Stimulated activated CD4-positive, alpha-beta T cell treated with anti-CD3 and anti-CD28 coated beads, Interleukin-1b, Interleukin-23, amount 100 ng/mL, for 4 hours (primary cell): ENCODE data around the gene KIF5C.

ENCODE experiments used
- DNase-seq, 2 donors: peaks; one replicate each; pipeline ENCODE4 v3.0.0-alpha.2; 2020; ENCODE audit warnings: low read depth in 2 of 2

Gene KIF5C

DNA sequence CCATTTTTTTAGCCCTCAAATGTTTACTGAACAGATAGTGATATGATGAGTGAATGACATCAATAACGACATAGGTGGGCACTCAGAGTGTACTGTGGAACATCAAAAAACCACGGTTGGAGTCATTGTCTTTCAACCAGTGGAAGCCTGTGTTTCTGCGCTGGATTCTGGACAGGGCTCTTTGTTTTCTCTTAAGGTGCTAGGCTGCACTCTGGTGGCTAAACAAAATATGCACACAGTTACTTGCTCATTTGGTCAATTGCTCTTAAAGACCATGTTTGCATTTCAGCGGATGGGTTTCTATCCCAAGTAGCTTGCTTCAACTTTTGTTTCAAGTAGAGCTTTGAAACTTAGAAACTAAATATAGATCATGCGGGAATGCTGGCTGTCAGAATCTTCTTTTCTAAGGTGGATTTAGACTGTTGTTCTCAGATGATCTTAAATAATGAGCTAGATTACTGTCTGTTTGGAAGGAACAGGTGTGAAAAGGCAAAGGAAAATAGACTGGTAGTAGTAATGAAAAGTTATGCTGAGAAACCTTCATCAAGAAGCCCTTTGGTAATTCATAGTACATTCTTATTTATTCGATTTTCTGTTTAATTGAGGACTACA is 115.0 kb downstream of the KIF5C start:
- peak; percentile 2 to 34 for DNase-seq

DNA sequence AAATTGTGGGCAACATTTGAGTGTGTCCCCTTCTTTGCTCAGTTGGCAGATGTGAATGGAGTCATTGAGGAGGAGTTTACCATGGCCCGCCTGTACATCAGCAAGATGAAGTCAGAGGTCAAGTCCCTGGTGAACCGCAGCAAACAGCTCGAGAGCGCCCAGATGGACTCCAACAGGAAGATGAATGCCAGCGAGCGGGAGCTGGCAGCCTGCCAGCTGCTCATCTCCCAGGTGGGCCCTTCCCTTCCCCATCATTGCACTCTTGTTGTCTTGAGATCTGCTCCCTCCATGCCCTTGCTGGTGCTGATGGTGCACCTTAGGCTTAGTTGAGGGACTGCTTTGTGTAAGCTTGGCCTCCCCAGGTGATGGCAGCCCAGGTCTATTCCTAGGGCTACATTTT is 115.9 kb downstream of the KIF5C start:
- no peak for DNase-seq

DNA sequence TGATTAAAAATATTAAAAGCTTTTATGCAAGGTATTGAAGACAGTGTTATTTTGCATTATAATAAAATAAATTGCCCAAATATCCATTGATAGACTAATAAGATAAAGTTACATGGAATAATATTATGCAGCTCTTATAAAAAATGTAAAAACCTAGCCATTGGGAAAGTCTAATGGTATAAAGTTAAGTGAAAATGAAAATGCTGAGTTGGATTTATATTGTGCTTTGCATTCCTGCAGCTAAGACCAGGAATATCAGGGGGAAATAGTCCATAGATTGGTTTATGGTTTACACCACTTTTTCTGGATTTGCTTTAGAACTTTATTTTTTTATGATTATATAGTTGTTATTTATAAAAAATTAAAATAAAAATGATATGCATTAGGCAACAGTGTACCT is 117.4 kb downstream of the KIF5C start:
- no peak for DNase-seq

DNA sequence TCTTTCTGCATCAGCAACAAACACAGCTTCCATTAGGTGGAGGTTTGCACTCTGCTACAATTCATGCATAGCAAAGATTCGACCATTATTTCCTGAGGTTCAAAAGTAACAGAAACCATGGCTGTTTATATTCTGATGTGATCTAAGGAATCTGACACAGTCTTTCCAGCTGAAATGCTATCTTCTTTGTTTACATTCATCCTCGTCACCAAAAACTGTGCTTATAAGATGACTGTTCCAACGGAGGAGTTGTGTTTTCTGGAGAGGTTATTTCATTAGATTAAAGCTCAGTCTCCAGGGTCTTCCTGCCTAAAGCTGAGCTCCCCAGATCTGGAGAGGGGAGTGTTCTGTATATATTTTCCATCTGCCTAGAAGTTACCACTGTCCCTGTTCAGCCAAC is 118.3 kb downstream of the KIF5C start:
- DNase-seq = no peak

DNA sequence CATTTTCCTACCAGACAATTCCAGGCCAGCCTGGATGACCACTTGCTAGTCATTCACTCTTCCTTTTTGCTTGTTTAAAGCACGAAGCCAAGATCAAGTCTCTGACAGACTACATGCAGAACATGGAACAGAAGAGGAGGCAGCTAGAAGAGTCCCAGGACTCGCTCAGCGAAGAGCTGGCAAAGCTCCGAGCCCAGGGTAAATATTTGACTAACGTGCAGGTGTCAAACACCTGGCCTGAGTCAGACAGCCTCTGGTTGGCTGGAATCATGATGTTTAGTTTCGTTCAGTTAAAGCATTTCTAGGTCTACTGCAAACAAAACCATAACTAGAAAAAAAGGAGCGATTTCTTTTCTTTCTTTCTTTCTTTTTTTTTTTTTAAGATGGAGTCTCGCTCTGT is 119.3 kb downstream of the KIF5C start:
- DNase-seq = no peak

DNA sequence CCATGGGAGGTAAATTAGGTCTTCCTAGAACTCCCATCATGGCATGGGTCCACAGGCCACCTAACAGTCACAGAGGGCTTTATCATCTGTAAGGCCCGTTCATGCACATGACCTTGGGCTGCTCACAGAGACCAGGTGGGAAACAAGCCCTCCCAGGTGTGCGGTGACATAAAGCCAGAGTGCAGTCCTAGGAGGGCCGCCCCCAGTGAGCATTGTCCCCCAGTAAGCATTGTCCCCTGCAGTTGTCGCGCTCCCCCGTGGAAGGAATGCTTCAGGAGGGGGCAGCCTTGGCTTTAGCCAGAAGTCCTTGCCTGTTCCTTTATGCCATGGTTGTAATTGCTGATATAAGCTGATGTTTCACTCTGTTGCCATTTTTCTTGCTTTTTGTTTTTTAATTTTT is 121.8 kb downstream of the KIF5C start:
- no peak for DNase-seq

DNA sequence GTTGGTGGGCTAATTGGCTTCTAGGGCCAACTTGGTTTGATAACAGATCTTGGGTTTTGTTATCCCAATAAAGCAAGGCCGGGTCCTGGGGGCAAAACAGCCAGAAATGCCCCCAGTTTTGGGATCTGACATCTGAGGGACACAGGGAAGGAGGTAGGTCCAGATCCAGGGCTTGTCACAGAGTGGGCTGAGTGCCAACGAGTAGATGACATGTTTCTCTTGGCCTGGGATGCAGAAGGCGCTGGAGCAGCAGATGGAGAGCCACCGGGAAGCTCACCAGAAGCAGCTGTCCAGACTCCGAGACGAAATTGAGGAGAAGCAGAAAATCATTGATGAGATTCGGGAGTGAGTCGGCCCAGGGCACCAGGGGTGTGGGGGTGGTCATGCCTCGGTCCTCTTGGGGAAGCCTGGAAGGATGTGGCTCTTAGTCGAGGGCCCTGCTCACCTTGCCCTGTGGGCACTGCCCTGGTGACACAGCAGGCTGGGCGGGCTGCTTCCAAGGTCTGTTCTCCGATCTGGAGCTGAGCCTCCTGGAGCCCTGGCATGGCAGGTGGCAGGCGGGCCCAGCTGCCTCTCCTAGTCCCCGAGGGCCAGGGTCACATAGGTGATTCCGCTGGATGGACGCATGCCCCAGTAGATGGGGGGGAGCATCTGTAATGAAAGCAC is 123.3 kb downstream of the KIF5C start:
- DNase-seq = no peak

DNA sequence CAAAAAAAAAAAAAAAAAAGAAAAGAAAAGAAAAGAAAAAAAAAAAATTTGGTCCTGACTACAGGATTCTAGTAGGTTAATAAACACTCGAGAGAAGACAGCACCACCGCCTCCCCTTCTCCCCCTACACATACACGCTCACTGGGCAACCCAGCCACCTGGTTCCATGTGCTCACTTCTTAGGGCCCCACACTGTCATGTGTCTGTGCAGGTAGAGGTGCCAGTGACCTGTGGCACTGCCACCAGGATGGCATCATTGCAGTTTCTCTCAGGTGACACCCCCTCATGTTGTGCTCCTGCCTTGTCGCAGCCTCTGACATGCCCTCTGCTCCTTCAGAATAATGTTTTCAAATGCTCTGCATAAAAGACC is 123.8 kb downstream of the KIF5C start:
- no peak for DNase-seq

DNA sequence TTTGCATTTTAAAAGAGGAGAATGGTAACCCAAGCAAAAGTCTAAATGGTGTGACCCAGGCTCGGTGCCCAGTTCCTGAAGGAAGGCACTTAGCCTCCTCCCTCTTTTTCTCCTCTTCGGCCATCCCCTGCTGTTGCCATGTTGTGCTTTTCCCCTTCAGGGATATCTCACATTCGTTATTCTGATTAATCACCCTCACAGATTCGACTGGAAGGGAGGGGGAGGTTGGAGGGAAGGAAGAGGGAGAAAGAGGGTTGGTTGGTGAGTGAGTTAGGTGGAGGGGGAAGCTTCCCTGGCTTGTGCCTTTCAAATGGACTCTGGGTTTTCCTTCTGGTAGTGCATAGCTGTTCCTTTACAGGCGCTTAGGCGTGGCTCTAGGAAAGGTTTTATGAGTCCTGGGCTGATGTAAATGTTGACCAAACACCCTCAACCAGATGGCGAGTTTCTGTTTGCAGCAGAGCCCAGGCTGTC is 124.5 kb downstream of the KIF5C start:
- DNase-seq = no peak

DNA sequence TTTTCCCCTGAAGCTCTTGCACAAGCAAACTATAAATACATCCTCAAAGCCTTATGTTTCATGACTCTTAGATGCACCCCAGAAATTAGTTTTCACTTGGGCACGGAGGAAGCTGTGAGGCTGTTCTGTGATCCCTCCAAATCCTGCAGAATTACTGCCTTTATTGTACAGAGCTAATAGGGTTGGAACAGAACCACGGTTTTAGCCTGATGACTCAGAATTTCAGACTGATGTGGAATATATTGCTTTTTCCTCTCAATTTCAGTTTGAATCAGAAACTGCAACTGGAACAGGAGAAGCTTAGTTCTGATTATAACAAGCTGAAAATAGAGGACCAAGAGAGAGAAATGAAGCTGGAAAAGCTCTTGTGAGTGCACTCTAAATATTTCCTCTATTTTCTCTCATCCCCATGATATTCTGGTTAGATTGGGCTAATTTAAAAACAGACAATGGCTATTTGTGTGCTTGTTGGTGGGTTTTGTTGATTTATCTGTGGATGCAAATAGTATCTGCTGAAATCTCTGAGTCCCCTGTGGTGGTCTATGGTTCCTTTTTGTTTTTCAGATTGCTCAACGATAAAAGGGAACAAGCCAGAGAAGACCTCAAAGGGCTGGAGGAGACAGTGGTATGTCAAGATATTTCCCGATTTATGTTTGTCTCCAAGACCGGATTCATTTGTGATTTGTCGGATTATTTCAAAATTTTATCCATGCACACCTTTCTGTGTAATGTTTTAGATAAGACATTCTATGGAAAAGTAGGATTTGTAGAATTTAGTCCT is 125.3 kb downstream of the KIF5C start:
- DNase-seq = no peak

DNA sequence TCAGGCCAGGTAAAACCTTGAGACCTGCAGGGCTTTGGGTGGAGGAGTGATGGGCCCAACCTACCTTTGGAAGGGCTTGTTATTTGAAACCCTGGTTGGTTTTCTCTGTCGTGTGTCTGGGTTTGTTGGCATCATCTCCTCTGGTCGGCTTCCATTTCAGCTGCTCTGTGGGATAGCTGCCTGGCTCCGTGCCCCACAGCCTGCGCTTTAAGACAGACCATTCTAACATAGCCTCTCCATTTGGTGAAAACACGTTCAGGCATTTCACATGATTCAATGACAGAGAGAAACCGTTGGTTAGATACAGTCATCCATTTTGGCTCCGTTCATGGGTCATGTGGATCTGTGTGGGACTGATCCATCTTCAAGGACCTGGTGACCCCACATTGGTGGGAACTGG is 126.5 kb downstream of the KIF5C start:
- no peak for DNase-seq

DNA sequence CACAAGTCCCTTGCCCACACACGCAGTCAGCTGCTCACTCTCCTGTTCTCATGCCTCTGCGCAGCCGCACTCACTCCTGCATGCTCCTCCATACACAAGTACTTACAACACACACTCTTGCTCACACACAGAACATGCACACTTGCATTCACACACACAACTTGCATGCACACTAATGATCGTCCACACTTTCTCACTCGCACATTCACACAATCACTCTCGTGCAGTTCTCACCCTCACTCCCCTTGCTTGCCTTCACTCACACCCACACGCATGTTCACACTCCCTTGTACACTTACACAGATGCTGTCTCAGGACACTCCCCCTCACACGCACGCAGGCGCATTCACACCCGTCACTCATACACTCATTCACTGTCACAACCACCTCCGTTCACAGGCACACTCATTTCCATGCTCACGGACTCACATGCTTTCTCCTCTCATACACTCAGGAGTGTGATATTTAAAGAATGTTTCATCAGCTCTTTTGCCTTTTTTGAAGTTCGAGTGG is 127.4 kb downstream of the KIF5C start:
- DNase-seq = no peak

DNA sequence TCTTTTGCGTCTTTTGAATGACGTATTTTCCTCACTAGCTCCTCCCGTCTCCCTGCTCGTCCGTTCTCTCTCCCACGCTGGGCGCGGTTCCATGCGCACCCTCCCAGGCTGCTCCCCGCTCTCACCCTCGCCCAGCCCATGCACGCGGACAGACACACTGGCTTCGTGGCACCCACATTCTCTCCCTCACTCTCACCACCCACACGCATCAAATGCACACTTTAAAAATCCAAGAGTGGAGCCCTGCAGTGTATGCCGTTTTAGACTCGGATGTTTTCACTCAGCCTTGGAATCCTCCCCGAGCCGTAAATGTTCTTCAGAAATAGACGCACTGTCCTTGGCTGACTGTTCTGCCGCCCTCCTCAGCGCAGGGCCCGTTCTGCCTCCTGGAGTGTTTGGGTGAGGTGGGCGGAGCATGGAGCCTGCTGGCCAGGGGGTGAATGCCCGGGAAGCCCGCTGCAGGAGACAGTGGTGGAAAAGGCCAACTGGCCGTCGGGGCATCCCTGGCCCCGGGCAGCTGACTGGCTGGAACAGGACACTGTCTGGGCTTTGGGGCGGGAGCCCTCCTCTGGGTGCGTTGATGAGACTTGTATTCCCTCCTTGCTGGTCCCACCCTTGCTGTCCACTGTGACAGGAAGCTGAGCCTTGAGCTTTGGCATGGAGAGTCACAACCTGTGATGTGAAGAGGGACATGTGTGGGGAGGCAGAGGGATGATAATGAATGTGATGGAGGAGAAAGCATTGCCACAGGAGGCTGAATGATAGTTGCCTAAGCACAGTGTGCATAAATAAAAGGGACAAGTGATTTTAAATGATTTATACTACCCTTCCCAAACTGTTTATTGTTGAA is 128.1 kb downstream of the KIF5C start:
- DNase-seq = no peak

DNA sequence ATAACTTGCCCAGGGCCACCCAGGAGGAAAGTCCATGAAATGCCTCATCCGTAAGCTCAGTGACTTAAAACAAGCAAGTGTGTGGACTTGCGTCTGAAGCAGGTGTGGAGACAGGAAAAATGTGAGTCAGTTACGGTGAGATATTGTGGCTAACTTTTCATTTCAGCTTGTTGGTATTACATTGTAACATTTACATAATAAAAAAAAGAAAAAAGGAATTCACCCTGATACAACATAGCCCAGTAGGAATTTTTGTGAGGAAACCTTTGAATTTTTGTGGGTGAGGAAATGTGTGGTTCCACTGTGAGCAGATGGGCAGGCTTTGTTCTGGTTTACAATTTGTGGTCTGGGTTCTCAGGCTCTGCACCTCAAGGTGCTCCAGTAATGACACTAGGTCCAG is 129.8 kb downstream of the KIF5C start:
- no peak for DNase-seq

DNA sequence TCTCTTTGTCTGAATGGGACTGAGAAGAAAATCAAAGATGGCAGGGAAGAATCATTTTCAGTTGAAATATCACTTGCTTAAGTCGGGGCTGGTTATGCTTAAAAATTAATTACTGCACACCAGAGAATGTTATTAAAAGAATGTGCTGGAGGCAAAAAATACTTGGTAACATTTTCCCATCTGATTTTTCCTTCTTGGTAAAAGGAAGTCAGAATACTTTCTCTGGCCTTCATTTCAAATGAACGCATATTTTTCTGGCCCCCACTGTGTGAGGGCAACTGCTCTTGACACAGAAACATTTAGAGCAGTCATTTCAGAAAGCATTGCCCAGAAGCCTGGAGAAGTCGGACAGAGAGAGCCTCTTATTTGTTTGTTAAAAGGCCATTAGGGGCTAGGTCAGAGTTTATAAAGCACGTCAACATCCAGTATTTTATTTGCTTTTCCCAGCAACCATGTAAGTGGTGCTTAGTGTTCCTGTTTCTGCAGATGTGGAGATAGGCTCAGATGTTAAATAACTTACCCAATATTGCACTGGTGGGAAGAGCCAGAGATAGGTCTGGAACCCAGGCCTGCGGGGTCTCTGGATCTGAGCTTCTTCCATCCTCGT is 130.5 kb downstream of the KIF5C start:
- no peak for DNase-seq

DNA sequence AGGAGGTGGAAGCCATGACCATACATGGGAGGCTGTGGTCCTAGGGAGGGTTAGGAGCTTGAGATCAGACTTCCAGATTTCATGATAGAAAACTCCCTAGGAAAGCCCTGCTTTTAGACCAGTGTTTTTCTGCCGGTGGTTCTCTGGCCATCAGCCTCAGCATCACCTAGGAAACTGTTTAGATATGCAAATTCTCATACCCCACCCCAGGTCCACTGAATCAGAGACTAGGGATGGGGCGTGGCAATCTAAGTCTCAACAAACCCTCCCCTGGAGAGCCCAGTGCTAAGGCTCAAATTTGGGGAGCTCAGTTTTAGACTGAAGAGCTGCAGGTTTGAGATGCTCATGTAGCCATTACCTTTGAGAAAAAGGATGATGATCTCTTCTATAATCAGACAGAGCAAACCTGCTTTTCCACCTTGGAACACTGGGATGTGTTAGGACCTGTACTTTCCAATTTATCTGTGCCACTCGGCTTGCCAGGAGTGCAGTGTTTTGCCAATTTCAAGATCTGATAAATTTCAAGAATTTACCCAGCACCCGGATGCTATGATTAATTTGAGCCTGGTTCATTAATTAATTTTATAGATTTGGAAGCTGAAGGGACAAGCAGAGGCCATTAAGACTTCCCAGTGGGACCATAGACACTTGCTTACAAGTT is 132.0 kb downstream of the KIF5C start:
- DNase-seq = no peak

DNA sequence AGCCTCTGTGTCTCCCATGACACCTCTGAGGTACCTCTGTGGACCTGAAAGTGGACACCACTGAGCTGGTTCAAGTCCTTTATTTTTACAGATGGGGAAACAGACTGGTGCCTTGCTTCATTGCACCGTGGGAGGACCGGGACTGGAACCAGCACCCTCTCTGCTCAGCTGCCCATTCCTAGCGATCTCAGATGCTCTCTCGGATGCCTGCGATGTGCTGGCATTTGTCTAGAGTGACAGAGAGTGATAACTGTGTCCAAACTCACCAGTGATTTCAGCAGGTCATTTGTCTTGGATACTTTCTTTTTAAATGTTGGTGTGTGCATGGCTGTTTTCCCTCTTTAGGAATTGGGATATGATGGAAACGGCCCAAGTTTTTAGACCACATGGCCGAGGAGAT is 133.4 kb downstream of the KIF5C start:
- no peak for DNase-seq

DNA sequence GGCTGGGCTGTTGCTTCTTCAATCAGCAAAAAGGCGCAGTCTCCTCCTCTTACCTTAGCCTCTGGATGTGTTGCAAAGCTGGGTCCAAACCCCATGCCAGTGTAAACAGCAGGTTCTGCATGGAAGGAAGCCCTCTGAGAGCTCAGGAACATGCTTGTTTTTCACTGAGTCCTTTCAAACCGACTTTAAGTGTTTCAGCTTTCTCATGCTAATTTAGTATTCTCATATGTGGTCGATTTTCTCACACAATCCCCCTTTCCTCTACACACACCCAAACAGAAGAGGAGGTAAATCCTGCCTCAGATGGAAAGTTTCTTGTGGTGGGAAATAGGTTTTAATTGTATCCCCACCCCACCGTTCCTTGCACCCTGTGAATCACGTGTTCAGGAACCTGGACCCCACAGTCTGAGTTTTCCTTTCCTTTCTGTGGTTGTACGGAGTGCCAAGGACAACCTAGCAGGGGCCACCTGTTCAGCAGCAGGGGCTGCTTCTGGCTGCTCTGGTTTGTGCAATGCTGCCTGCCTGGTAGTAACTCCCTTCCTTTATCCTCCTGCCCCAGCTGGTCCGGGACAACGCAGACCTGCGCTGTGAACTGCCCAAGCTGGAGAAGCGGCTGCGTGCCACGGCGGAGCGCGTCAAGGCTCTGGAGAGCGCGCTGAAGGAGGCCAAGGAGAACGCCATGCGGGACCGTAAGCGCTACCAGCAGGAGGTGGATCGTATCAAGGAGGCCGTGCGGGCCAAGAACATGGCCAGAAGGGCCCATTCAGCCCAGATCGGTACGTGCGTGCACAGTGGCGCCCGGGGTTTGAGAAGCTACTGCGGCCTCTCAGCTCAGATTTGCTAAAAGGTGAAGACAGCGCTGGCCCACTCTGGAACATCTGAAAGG is 134.8 kb downstream of the KIF5C start:
- no peak for DNase-seq

DNA sequence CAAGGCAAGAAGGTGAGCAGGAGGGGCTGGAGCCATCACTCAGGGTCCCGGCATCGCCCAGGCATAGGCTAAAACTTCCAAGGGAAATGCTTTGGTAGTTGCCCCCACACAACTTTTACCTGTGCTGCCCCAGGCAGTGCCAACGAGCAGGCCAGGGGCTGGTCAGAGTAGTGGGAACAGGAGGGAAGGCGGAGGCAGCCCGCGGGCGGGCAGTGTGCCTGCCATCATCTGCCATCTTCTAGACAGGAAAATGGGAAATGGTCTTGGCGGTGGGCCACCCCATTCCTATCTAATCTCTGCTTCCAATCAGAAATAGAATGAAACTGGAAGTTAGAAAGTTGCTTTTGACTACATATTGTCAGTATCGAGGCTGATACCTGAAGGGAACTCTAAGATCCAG is 137.5 kb downstream of the KIF5C start:
- no peak for DNase-seq

DNA sequence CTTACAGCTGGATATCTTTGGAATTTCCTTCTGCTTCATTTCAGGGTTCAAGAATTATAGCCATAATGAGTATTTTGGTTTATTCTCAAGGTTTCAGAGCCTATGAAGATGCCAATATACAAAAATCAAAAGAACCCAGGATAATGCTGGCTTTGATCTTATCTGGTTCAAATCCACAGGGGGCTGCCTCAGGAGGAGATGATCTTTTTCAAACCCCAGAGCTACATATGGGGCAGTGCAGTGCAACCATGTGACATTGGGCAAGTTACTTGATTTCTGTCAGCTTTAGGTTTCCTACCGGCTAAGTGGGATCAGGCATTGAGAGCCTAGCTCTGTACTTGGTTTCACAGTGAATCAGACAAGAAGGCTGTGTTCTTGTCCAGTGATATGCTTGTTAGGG is 140.5 kb downstream of the KIF5C start:
- no peak for DNase-seq
